HepG2 (cell line): ENCODE results near the gene CALML4. TPM values are rescaled to one million over a fixed set of nuclear protein-coding genes. Genes with fewer than 3 reads are reported as not detected.
A peak's percentile ranks its signal among the peaks of the same experiment; 100 is the strongest.

Experiments used
- HMGXB4 ChIP-seq, 2 experiments: sonication (generic) in 1 of 2; formaldehyde crosslinking in 1 of 2; IDR thresholded peaks; 2 replicates each; pipeline versions ENCODE4 v1.4.0 to v1.6.1; 2018 to 2020; ENCODE audit warnings: missing genetic modification reagents in 2 of 2, borderline replicate concordance in 1 of 2, low read depth in 1 of 2, mild to moderate bottlenecking in 1 of 2, missing biosample characterization in 1 of 2
- MIXL1 ChIP-seq: IDR thresholded peaks from 2 replicates; pipeline ENCODE4 v1.6.1; 2016
- STAG1 ChIP-seq: sonication (generic); formaldehyde crosslinking; IDR thresholded peaks from 2 replicates; pipeline ENCODE4 v1.4.0; 2020; ENCODE audit warnings: missing genetic modification reagents
- ZNF331 ChIP-seq: sonication (generic); formaldehyde crosslinking; IDR thresholded peaks from 2 replicates; pipeline ENCODE4 v1.4.0; 2020; ENCODE audit warnings: missing genetic modification reagents
- polyA plus RNA-seq, 8 experiments: library from polyadenylated mRNA; depleted of rRNA in 3 of 8; stranded (reverse) in 7 of 8; unstranded in 1 of 8; fragments of >200 nt; fragmentation: Illumina TruSeq in 4 of 8; extraction: Trizol in 4 of 8; gene quantifications; 2 replicates each; pipeline versions ENCODE4 v1.2.1 to v1.2.3, GENCODE V29; 2011 to 2016; ENCODE audit warnings: low read depth in 4 of 8, missing spikeins in 1 of 8, mixed read lengths in 1 of 8; ENCODE audit not compliant: insufficient read depth in 1 of 8
- total RNA-seq, 5 experiments: library from RNA; depleted of rRNA; stranded (reverse); fragments of >200 nt; fragmentation: Illumina TruSeq; extraction: Trizol; gene quantifications; 2 replicates each; pipeline ENCODE4 v1.2.3, GENCODE V29; 2016; ENCODE audit warnings: low read depth in 1 of 5
- TF ChIP-seq, protein P1 (sequence below): sonication (generic); formaldehyde crosslinking; IDR thresholded peaks from 2 replicates; pipeline ENCODE4 v1.4.0; 2020; ENCODE audit warnings: mild to moderate bottlenecking, missing genetic modification reagents
- TF ChIP-seq, protein P2 (sequence below): sonication (generic); formaldehyde crosslinking; IDR thresholded peaks from 2 replicates; pipeline ENCODE4 v1.4.0; 2020; ENCODE audit warnings: mild to moderate bottlenecking, missing genetic modification reagents
- TF ChIP-seq, protein P3 (sequence below): sonication (generic); formaldehyde crosslinking; IDR thresholded peaks from 2 replicates; pipeline ENCODE4 v1.5.0; 2020; ENCODE audit warnings: missing genetic modification reagents

CALML4 gene
- total and polyA plus RNA-seq, 2 of the 13 experiments (the other 11 are each of a cell fraction or from before 2014, with no cell fraction given): 3.6 to 8.7 TPM

GRCh38 chr15:68154923-68155559 is 50.1 kb downstream of the CALML4 start (continued):
- TF ChIP-seq, protein P1, sequence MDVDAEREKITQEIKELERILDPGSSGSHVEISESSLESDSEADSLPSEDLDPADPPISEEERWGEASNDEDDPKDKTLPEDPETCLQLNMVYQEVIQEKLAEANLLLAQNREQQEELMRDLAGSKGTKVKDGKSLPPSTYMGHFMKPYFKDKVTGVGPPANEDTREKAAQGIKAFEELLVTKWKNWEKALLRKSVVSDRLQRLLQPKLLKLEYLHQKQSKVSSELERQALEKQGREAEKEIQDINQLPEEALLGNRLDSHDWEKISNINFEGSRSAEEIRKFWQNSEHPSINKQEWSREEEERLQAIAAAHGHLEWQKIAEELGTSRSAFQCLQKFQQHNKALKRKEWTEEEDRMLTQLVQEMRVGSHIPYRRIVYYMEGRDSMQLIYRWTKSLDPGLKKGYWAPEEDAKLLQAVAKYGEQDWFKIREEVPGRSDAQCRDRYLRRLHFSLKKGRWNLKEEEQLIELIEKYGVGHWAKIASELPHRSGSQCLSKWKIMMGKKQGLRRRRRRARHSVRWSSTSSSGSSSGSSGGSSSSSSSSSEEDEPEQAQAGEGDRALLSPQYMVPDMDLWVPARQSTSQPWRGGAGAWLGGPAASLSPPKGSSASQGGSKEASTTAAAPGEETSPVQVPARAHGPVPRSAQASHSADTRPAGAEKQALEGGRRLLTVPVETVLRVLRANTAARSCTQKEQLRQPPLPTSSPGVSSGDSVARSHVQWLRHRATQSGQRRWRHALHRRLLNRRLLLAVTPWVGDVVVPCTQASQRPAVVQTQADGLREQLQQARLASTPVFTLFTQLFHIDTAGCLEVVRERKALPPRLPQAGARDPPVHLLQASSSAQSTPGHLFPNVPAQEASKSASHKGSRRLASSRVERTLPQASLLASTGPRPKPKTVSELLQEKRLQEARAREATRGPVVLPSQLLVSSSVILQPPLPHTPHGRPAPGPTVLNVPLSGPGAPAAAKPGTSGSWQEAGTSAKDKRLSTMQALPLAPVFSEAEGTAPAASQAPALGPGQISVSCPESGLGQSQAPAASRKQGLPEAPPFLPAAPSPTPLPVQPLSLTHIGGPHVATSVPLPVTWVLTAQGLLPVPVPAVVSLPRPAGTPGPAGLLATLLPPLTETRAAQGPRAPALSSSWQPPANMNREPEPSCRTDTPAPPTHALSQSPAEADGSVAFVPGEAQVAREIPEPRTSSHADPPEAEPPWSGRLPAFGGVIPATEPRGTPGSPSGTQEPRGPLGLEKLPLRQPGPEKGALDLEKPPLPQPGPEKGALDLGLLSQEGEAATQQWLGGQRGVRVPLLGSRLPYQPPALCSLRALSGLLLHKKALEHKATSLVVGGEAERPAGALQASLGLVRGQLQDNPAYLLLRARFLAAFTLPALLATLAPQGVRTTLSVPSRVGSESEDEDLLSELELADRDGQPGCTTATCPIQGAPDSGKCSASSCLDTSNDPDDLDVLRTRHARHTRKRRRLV (CRISPR knock-in tag): no peak
- TF ChIP-seq ZNF331 (CRISPR knock-in tag): 0 out of 2 replicates have a peak, but pooled peaks have one; percentile 23
- TF ChIP-seq, protein P2, sequence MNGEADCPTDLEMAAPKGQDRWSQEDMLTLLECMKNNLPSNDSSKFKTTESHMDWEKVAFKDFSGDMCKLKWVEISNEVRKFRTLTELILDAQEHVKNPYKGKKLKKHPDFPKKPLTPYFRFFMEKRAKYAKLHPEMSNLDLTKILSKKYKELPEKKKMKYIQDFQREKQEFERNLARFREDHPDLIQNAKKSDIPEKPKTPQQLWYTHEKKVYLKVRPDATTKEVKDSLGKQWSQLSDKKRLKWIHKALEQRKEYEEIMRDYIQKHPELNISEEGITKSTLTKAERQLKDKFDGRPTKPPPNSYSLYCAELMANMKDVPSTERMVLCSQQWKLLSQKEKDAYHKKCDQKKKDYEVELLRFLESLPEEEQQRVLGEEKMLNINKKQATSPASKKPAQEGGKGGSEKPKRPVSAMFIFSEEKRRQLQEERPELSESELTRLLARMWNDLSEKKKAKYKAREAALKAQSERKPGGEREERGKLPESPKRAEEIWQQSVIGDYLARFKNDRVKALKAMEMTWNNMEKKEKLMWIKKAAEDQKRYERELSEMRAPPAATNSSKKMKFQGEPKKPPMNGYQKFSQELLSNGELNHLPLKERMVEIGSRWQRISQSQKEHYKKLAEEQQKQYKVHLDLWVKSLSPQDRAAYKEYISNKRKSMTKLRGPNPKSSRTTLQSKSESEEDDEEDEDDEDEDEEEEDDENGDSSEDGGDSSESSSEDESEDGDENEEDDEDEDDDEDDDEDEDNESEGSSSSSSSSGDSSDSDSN: no peak
- TF ChIP-seq STAG1 (CRISPR knock-in tag): peak; percentile 91
- TF ChIP-seq, protein P3, sequence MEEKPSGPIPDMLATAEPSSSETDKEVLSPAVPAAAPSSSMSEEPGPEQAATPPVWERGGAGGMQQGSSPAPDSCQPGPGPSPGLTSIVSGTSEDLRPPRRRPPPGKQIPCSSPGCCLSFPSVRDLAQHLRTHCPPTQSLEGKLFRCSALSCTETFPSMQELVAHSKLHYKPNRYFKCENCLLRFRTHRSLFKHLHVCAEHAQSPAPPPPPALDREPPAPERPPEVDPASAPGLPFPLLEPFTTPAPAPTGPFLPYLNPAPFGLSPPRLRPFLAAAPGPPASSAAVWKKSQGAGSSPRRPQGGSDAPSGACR (CRISPR knock-in tag): no peak
- TF ChIP-seq HMGXB4 (CRISPR knock-in tag; IDR thresholded peaks at IDR 0.05; ENCODE audit: borderline replicate concordance in 1 of 2, low read depth in 1 of 2): peak in 1 of 2 experiments; percentile 49; a peak in 1 of 4 replicates
- TF ChIP-seq MIXL1: peak; percentile 64; the same call in 1 of the 2 replicates
- TF ChIP-seq, all 625 proteins: peak for 9
